ENCODE data around the gene GMDS.

DNA sequence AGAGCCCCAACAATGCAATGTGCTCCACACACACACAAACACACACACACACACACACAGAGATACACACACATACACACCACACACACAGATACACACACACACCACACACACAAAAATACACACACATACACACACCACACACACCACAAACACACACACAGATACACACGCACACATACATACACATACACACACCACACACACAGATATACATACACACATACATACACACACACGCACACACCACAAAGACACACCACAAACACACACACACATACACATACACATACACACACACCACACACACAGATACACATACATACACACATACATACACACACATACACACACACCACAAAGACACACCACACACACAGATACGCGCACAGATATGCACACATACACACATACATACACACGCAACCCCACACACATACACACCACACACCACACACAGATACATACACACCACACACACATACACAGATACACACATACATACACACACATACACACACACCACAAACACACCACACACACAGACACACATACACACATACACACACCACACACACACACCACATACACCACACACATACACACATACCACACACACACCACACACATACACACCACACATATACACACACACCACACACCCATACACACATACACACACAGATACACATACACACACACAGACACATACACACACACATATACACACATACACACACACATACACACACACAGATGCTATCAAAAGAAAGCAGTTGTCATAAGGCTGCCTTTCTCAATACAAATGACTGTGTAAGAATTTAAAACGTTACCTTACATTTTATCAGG, 507.7 kb downstream of the GMDS start:
- TF ChIP-seq, protein P1, sequence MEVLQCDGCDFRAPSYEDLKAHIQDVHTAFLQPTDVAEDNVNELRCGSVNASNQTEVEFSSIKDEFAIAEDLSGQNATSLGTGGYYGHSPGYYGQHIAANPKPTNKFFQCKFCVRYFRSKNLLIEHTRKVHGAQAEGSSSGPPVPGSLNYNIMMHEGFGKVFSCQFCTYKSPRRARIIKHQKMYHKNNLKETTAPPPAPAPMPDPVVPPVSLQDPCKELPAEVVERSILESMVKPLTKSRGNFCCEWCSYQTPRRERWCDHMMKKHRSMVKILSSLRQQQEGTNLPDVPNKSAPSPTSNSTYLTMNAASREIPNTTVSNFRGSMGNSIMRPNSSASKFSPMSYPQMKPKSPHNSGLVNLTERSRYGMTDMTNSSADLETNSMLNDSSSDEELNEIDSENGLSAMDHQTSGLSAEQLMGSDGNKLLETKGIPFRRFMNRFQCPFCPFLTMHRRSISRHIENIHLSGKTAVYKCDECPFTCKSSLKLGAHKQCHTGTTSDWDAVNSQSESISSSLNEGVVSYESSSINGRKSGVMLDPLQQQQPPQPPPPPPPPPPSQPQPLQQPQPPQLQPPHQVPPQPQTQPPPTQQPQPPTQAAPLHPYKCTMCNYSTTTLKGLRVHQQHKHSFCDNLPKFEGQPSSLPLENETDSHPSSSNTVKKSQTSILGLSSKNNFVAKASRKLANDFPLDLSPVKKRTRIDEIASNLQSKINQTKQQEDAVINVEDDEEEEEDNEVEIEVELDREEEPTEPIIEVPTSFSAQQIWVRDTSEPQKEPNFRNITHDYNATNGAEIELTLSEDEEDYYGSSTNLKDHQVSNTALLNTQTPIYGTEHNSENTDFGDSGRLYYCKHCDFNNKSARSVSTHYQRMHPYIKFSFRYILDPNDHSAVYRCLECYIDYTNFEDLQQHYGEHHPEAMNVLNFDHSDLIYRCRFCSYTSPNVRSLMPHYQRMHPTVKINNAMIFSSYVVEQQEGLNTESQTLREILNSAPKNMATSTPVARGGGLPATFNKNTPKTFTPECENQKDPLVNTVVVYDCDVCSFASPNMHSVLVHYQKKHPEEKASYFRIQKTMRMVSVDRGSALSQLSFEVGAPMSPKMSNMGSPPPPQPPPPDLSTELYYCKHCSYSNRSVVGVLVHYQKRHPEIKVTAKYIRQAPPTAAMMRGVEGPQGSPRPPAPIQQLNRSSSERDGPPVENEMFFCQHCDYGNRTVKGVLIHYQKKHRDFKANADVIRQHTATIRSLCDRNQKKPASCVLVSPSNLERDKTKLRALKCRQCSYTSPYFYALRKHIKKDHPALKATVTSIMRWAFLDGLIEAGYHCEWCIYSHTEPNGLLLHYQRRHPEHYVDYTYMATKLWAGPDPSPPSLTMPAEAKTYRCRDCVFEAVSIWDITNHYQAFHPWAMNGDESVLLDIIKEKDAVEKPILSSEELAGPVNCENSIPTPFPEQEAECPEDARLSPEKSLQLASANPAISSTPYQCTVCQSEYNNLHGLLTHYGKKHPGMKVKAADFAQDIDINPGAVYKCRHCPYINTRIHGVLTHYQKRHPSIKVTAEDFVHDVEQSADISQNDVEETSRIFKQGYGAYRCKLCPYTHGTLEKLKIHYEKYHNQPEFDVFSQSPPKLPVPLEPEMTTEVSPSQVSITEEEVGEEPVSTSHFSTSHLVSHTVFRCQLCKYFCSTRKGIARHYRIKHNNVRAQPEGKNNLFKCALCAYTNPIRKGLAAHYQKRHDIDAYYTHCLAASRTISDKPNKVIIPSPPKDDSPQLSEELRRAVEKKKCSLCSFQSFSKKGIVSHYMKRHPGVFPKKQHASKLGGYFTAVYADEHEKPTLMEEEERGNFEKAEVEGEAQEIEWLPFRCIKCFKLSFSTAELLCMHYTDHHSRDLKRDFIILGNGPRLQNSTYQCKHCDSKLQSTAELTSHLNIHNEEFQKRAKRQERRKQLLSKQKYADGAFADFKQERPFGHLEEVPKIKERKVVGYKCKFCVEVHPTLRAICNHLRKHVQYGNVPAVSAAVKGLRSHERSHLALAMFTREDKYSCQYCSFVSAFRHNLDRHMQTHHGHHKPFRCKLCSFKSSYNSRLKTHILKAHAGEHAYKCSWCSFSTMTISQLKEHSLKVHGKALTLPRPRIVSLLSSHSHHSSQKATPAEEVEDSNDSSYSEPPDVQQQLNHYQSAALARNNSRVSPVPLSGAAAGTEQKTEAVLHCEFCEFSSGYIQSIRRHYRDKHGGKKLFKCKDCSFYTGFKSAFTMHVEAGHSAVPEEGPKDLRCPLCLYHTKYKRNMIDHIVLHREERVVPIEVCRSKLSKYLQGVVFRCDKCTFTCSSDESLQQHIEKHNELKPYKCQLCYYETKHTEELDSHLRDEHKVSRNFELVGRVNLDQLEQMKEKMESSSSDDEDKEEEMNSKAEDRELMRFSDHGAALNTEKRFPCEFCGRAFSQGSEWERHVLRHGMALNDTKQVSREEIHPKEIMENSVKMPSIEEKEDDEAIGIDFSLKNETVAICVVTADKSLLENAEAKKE (CRISPR knock-in tag; IDR thresholded peaks at IDR 0.05) = no peak
- TF ChIP-seq, protein P2, sequence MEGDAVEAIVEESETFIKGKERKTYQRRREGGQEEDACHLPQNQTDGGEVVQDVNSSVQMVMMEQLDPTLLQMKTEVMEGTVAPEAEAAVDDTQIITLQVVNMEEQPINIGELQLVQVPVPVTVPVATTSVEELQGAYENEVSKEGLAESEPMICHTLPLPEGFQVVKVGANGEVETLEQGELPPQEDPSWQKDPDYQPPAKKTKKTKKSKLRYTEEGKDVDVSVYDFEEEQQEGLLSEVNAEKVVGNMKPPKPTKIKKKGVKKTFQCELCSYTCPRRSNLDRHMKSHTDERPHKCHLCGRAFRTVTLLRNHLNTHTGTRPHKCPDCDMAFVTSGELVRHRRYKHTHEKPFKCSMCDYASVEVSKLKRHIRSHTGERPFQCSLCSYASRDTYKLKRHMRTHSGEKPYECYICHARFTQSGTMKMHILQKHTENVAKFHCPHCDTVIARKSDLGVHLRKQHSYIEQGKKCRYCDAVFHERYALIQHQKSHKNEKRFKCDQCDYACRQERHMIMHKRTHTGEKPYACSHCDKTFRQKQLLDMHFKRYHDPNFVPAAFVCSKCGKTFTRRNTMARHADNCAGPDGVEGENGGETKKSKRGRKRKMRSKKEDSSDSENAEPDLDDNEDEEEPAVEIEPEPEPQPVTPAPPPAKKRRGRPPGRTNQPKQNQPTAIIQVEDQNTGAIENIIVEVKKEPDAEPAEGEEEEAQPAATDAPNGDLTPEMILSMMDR (conservative IDR thresholded peaks at IDR 0.05; ENCODE audit: low read depth in 2 of 2) = no peak
- TF ChIP-seq EZH2 (IDR thresholded peaks at IDR 0.05; ENCODE audit: low read depth, unreplicated experiment) = no peak
- TF ChIP-seq, protein P3, sequence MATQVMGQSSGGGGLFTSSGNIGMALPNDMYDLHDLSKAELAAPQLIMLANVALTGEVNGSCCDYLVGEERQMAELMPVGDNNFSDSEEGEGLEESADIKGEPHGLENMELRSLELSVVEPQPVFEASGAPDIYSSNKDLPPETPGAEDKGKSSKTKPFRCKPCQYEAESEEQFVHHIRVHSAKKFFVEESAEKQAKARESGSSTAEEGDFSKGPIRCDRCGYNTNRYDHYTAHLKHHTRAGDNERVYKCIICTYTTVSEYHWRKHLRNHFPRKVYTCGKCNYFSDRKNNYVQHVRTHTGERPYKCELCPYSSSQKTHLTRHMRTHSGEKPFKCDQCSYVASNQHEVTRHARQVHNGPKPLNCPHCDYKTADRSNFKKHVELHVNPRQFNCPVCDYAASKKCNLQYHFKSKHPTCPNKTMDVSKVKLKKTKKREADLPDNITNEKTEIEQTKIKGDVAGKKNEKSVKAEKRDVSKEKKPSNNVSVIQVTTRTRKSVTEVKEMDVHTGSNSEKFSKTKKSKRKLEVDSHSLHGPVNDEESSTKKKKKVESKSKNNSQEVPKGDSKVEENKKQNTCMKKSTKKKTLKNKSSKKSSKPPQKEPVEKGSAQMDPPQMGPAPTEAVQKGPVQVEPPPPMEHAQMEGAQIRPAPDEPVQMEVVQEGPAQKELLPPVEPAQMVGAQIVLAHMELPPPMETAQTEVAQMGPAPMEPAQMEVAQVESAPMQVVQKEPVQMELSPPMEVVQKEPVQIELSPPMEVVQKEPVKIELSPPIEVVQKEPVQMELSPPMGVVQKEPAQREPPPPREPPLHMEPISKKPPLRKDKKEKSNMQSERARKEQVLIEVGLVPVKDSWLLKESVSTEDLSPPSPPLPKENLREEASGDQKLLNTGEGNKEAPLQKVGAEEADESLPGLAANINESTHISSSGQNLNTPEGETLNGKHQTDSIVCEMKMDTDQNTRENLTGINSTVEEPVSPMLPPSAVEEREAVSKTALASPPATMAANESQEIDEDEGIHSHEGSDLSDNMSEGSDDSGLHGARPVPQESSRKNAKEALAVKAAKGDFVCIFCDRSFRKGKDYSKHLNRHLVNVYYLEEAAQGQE (IDR thresholded peaks at IDR 0.05; ENCODE audit: unreplicated experiment) = no peak
- TF ChIP-seq POLR2AphosphoS5 (IDR thresholded peaks at IDR 0.05; ENCODE audit: low read depth) = no peak
- no peak for TF ChIP-seq STAT1 (IDR thresholded peaks at IDR 0.05; ENCODE audit: unreplicated experiment)
